HG03108 (cell line): ENCODE results near the gene LRFN3.
"Not testable (repeated sequence)": the region's sequence is repeated elsewhere in the genome, so short reads cannot be mapped to it uniquely, and the experiment has no call there.

Experiments
- ATAC-seq: cut with Tn5 transposase; IDR thresholded peaks from one replicate; pipeline ENCODE4 v1.9.1; 2021; ENCODE audit warnings: moderate library complexity; ENCODE audit not compliant: unreplicated experiment

LRFN3 gene

GRCh38 chr19:35937345-35938281, 1.4 kb downstream of the LRFN3 start:
- ATAC-seq, result no peak

- no peak for ATAC-seq
Measured at GRCh38 chr19:35938282-35939224, 2.4 kb downstream of the LRFN3 start.

GRCh38 chr19:35939307-35940077, 3.3 kb downstream of the LRFN3 start:
- ATAC-seq, result no peak

- ATAC-seq, result no peak
Measured at GRCh38 chr19:35940078-35940775, 4.1 kb downstream of the LRFN3 start.

GRCh38 chr19:35940839-35941238, 4.7 kb downstream of the LRFN3 start:
- no peak for ATAC-seq

GRCh38 chr19:35942235-35942634, 6.1 kb downstream of the LRFN3 start:
- ATAC-seq, result no peak

- ATAC-seq, result no peak
Measured at GRCh38 chr19:35943321-35944301, 7.4 kb downstream of the LRFN3 start.

- ATAC-seq, result no peak
Measured at GRCh38 chr19:35944556-35944955, 8.4 kb downstream of the LRFN3 start.

GRCh38 chr19:35945121-35945790, 9.1 kb downstream of the LRFN3 start:
- ATAC-seq, result no peak

- no peak for ATAC-seq
Measured at GRCh38 chr19:35946203-35946602, 10.0 kb downstream of the LRFN3 start.

- ATAC-seq, result no peak
Measured at GRCh38 chr19:35949131-35949530, 13.0 kb downstream of the LRFN3 start.

- ATAC-seq, result no peak
Measured at GRCh38 chr19:35955881-35956634, 19.9 kb downstream of the LRFN3 start.

GRCh38 chr19:35957411-35957810, 21.2 kb downstream of the LRFN3 start:
- not testable (repeated sequence) for ATAC-seq

GRCh38 chr19:35958660-35959039, 22.5 kb downstream of the LRFN3 start:
- no peak for ATAC-seq

GRCh38 chr19:35959040-35959967, 23.1 kb downstream of the LRFN3 start:
- ATAC-seq, result no peak

- no peak for ATAC-seq
Measured at GRCh38 chr19:35959968-35960320, 23.8 kb downstream of the LRFN3 start.

- no peak for ATAC-seq
Measured at GRCh38 chr19:35960432-35960972, 24.3 kb downstream of the LRFN3 start.
